ENCODE data around the gene AP3S1. TPM values are rescaled to one million over a fixed set of nuclear protein-coding genes. Genes with fewer than 3 reads are reported as not detected.
A peak's percentile ranks its signal among the peaks of the same experiment; 100 is the strongest.

Gene AP3S1
- total and polyA plus RNA-seq, 12 donors: 30.3 to 63.0 (median 41.9) TPM

DNA sequence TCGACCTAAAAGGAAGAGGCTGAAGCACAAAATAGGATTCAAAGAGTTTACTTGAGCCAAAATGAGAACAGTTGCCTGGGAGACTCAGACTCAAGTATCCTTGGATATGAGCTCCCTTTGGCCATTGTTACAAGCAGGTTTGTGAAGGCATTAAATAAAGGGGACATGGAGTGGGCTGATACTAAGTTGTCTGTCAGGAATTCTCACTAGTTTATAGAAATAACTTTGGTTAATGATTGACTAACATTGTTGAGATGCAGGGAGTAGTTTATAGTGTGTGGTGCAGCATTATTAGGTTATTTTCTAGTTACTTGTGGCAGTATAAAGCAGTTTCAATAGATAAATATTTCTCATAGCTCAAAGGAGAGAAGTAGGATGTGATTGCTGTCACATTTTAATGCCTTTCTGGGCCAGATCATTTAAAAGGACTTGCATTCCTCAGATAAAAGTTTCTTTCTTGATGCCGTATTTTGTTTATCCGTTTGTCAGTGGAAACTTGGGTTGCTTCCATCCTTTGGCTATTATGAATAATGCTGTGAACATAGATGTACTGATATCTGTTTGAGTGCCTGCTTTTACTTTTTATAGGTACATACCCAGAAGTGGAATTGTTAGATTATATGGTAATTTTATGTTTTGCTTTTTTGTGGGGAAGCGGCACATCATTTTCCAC, 9.1 kb downstream of the AP3S1 start:
- TF ChIP-seq CTCF (IDR thresholded peaks at IDR 0.05): no peak
- no peaks in the 10 kb centered on the region for H3K27me3 ChIP-seq
- H3K27ac ChIP-seq: peak overlapping the region in 6 of 10 donors; percentile 12 to 71 (median 38)
- no peaks in the 10 kb centered on the region for H3K36me3 ChIP-seq
- H3K4me3 ChIP-seq: peak overlapping the region in 1 of 10 donors; percentile 15
- ATAC-seq (peak in 4 of 8 donors; percentile 45 to 61 (median 51)), DNase-seq (no peak)
- 35 to 43% methylated on average over 4 of the region's 4 CpGs for WGBS, 2 donors
- peaks cover 0 to 64% (median 30%) of the 10 kb centered on the region in 9 donors for H3K4me1 ChIP-seq
- intact Hi-C loops (cut with DNase I): no loop called here
- peaks cover 0 to 12% (median 0%) of the 10 kb centered on the region in 11 donors for H3K9me3 ChIP-seq

DNA sequence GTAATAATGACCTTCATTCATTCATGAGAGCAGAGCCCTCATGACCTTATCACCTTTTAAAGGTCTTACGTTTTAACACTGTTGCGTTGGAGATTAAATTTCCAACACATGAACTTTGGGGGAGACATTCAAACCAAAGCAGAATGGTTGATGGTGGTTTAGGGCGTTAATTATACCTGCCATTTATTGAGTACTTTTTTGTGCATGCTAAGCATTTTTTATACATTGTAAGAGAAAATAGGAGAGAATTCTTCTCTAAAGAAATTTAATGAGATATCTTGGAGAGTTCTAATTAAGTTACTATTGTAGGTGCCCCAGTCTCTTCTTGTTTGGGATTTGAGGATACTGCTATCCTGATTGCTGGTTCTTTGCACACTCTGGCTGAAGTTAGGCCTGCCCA, 12.4 kb downstream of the AP3S1 start:
- no peak for TF ChIP-seq CTCF (IDR thresholded peaks at IDR 0.05)
- H3K9me3 ChIP-seq: peaks cover 0 to 12% (median 0%) of the 10 kb centered on the region in 11 donors
- ATAC-seq (no peak), DNase-seq (no peak)
- H3K4me3 ChIP-seq: no peak overlapping the region
- H3K36me3 ChIP-seq: no peaks in the 10 kb centered on the region
- H3K27ac ChIP-seq: no peak overlapping the region
- intact Hi-C loops (cut with DNase I): no loop called here
- 93 to 96% methylated on average over 3 of the region's 3 CpGs for WGBS, 2 donors
- H3K4me1 ChIP-seq: peaks cover 0 to 66% (median 56%) of the 10 kb centered on the region in 9 donors
- H3K27me3 ChIP-seq: no peaks in the 10 kb centered on the region

DNA sequence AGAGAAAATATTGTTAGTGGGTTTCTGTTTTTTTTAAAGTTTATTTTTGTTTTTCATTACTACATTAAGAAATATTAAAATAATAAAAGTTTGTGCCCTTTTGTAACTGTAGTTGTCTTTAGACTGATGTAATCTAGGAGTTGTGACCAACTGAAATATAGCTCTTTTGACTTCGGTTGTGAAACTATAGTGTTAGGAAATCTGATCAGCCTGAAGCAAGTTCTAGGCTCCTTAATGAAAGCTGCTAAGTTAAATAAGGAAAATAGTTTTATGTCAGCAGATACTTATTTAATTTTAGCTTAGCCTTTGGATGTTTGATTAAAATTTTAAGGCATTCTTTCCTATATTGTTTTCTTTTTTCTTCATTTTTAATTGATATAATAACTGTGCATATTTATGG, 14.2 kb downstream of the AP3S1 start:
- no peak overlapping the region for H3K4me3 ChIP-seq
- H3K27me3 ChIP-seq: no peaks in the 10 kb centered on the region
- peaks cover 0 to 59% (median 49%) of the 10 kb centered on the region in 9 donors for H3K4me1 ChIP-seq
- H3K9me3 ChIP-seq: peaks cover 0 to 12% (median 0%) of the 10 kb centered on the region in 11 donors
- DNase-seq: no peak
- H3K27ac ChIP-seq: no peak overlapping the region
- no peak for TF ChIP-seq CTCF (IDR thresholded peaks at IDR 0.05)
- H3K36me3 ChIP-seq: no peaks in the 10 kb centered on the region
- intact Hi-C loops (cut with DNase I): no loop called here
- WGBS, 2 donors: 69 to 72% methylated on average over 1 of the region's 1 CpG
- no peak for ATAC-seq

DNA sequence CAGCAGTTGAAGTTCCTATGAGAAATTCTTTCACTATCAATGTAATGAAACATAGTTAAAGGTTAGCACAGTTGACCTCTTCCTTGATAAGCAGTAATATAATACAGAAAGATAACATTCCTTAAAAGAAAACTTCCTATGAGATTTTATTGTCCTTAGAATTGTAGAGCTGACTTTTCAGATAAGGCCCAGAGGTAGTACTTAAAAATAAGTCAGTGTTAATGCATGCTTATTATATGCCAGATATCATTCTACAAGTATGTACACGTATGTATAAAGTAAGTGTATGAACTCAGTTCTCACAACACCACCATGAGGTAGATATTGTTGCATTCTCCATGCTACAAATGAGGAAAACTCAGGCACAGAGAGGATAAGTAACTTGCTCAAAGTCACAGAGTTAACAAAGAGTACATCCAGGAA, 15.3 kb downstream of the AP3S1 start:
- Histone ChIP-seq H3K27ac (peak overlapping the region in 1 of 10 donors; percentile 4), H3K4me1 (peaks cover 0 to 50% (median 38%) of the 10 kb centered on the region in 9 donors), H3K27me3 (no peaks in the 10 kb centered on the region), H3K9me3 (peaks cover 0 to 12% (median 0%) of the 10 kb centered on the region in 11 donors), H3K4me3 (no peak overlapping the region), H3K36me3 (no peaks in the 10 kb centered on the region)
- TF ChIP-seq CTCF (IDR thresholded peaks at IDR 0.05): no peak
- DNase-seq (no peak), ATAC-seq (no peak)
- intact Hi-C loops (cut with DNase I): no loop called here
- WGBS, 2 donors: 37 to 58% methylated on average over 1 of the region's 1 CpG

All from heart right ventricle (tissue), 16 donors.